ENCODE data around the gene ZNF365. TPM values are rescaled to one million over a fixed set of nuclear protein-coding genes. Genes with fewer than 3 reads are reported as not detected.
"Not testable (repeated sequence)": the region's sequence is repeated elsewhere in the genome, so short reads cannot be mapped to it uniquely, and the experiment has no call there.

The ZNF365 gene
- total and polyA plus RNA-seq, 7 donors: 0.06 to 0.19 (median 0.12) TPM; not detected in 3

GRCh38 chr10:62402508-62402907 is 28.3 kb downstream of the ZNF365 start:
- Histone ChIP-seq H3K4me3 (no peak overlapping the region), H3K4me1 (no peaks in the 10 kb centered on the region), H3K27me3 (ENCODE audit: insufficient read depth in 3 of 3, low read length in 2 of 3) (peaks cover 0 to 2% (median 0%) of the 10 kb centered on the region in 3 donors), H3K27ac (no peak overlapping the region), H3K9me3 (peaks cover under 1% of the 10 kb centered on the region), H3K36me3 (ENCODE audit: insufficient read depth in 1 of 2, low read depth in 1 of 2) (no peaks in the 10 kb centered on the region)
- ATAC-seq (no peak), DNase-seq (no peak)
- TF ChIP-seq CTCF (IDR thresholded peaks at IDR 0.05): no peak
- intact Hi-C loops (cut with DNase I): no loop called here

GRCh38 chr10:62410528-62410927 is 36.4 kb downstream of the ZNF365 start:
- H3K27ac ChIP-seq; H3K9me3 ChIP-seq; DNase-seq; ATAC-seq; H3K4me1 ChIP-seq; intact Hi-C loops (cut with DNase I); H3K36me3 ChIP-seq (ENCODE audit: insufficient read depth in 1 of 2, low read depth in 1 of 2); H3K27me3 ChIP-seq (ENCODE audit: insufficient read depth in 3 of 3, low read length in 2 of 3); H3K4me3 ChIP-seq: not testable (repeated sequence)
- WGBS, 3 donors: 71 to 74% (median 72%) methylated on average over 1 of the region's 1 CpG

- H3K4me3 ChIP-seq; H3K9me3 ChIP-seq; intact Hi-C loops (cut with DNase I); ATAC-seq; H3K27ac ChIP-seq; DNase-seq; H3K27me3 ChIP-seq (ENCODE audit: insufficient read depth in 3 of 3, low read length in 2 of 3); H3K36me3 ChIP-seq (ENCODE audit: insufficient read depth in 1 of 2, low read depth in 1 of 2); H3K4me1 ChIP-seq: not testable (repeated sequence)
- WGBS, 3 donors: 88 to 93% (median 88%) methylated on average over 1 of the region's 1 CpG
Measured at GRCh38 chr10:62410934-62411333, 36.8 kb downstream of the ZNF365 start.

- WGBS, 3 donors: 81 to 88% (median 83%) methylated on average over 5 of the region's 5 CpGs
- intact Hi-C loops (cut with DNase I): no loop called here
- no peak for ATAC-seq
Measured at GRCh38 chr10:62413048-62413447, 38.9 kb downstream of the ZNF365 start.

GRCh38 chr10:62413652-62414051 is 39.5 kb downstream of the ZNF365 start:
- Histone ChIP-seq H3K9me3 (no peaks in the 10 kb centered on the region), H3K4me1 (no peaks in the 10 kb centered on the region), H3K27me3 (ENCODE audit: insufficient read depth in 3 of 3, low read length in 2 of 3) (peaks cover 0 to 8% (median 0%) of the 10 kb centered on the region in 3 donors), H3K36me3 (ENCODE audit: insufficient read depth in 1 of 2, low read depth in 1 of 2) (no peaks in the 10 kb centered on the region), H3K27ac (no peak overlapping the region), H3K4me3 (no peak overlapping the region)
- DNase-seq (no peak), ATAC-seq (no peak)
- TF ChIP-seq CTCF (IDR thresholded peaks at IDR 0.05): no peak
- WGBS, 3 donors: 50 to 58% (median 55%) methylated on average over 2 of the region's 2 CpGs
- intact Hi-C loops (cut with DNase I): no loop called here

More at GRCh38 chr10:62413048-62413447, 38.9 kb downstream of the ZNF365 start:
- no peak for DNase-seq
- peaks cover 0 to 8% (median 0%) of the 10 kb centered on the region in 3 donors for H3K27me3 ChIP-seq (ENCODE audit: insufficient read depth in 3 of 3, low read length in 2 of 3)
- H3K36me3 ChIP-seq (ENCODE audit: insufficient read depth in 1 of 2, low read depth in 1 of 2): no peaks in the 10 kb centered on the region
- no peak for TF ChIP-seq CTCF (IDR thresholded peaks at IDR 0.05)
- peaks cover 2% of the 10 kb centered on the region for H3K9me3 ChIP-seq
- H3K27ac ChIP-seq: no peak overlapping the region
- H3K4me1 ChIP-seq: no peaks in the 10 kb centered on the region
- H3K4me3 ChIP-seq: no peak overlapping the region

GRCh38 chr10:62414359-62414758 is 40.2 kb downstream of the ZNF365 start:
- H3K9me3 ChIP-seq: no peaks in the 10 kb centered on the region
- H3K4me3 ChIP-seq: no peak overlapping the region
- peaks cover 0 to 8% (median 0%) of the 10 kb centered on the region in 3 donors for H3K27me3 ChIP-seq (ENCODE audit: insufficient read depth in 3 of 3, low read length in 2 of 3)
- no peaks in the 10 kb centered on the region for H3K4me1 ChIP-seq
- intact Hi-C loops (cut with DNase I): no loop called here
- TF ChIP-seq CTCF (IDR thresholded peaks at IDR 0.05): no peak
- ATAC-seq (no peak), DNase-seq (no peak)
- H3K27ac ChIP-seq: no peak overlapping the region
- 0 to 50% (median 0%) methylated on average over 1 of the region's 1 CpG for WGBS, 3 donors
- no peaks in the 10 kb centered on the region for H3K36me3 ChIP-seq (ENCODE audit: insufficient read depth in 1 of 2, low read depth in 1 of 2)
